Gastrocnemius medialis (tissue), 4 donors: Measurements from ENCODE around the gene NCL. TPM values are rescaled to one million over a fixed set of nuclear protein-coding genes. Genes with fewer than 3 reads are reported as not detected.
A peak's percentile ranks its signal among the peaks of the same experiment; 100 is the strongest.

Experiments
- ATAC-seq, 2 donors: fragments of 150-250 bp; one replicate each; pipeline ENCODE4 v1.9.1; 2016
- DNase-seq, 2 donors: peaks; one replicate each; pipeline ENCODE4 v3.0.0-alpha.2; 2019
- H3K27ac ChIP-seq, 4 donors: fragments of 200-600 bp; sonication (generic); 1 replicate in 1 of 4; 2 replicates in 3 of 4; pipeline ENCODE4 v1.5.1; 2016 to 2018; ENCODE audit warnings: mild to moderate bottlenecking in 2 of 4, moderate library complexity in 1 of 4
- H3K27me3 ChIP-seq, 3 donors: fragments of 200-600 bp; sonication (generic) in 2 of 3; 1 replicate in 1 of 3; 2 replicates in 2 of 3; pipeline versions ENCODE4 v1.5.1 to v1.6.0; 2016 to 2019; ENCODE audit warnings: mild to moderate bottlenecking in 1 of 3, moderate library complexity in 1 of 3
- H3K36me3 ChIP-seq, 2 donors: fragments of 200-600 bp; sonication (generic) in 1 of 2; one replicate each; pipeline ENCODE4 v1.5.1; 2017 to 2018
- H3K4me1 ChIP-seq, 2 donors: fragments of 200-600 bp; sonication (generic) in 1 of 2; one replicate each; pipeline ENCODE4 v1.5.1; 2016 to 2017; ENCODE audit warnings: mild to moderate bottlenecking in 2 of 2
- H3K4me3 ChIP-seq, 4 donors: fragments of 200-600 bp; sonication (generic) in 3 of 4; 1 replicate in 1 of 4; 2 replicates in 3 of 4; pipeline ENCODE4 v1.5.1; 2016 to 2019; ENCODE audit warnings: mild to moderate bottlenecking in 2 of 4
- H3K9me3 ChIP-seq, 3 donors: fragments of 200-600 bp; sonication (generic) in 2 of 3; 1 replicate in 1 of 3; 2 replicates in 2 of 3; pipeline ENCODE4 v1.5.1; 2016 to 2019
- CTCF ChIP-seq, 5 experiments: fragments of 450-650 bp in 3 of 5; fragments of 200-600 bp in 2 of 5; sonication (generic) in 2 of 5; IDR thresholded peaks in 4 of 5; conservative IDR thresholded peaks in 1 of 5; 1 replicate in 4 of 5; 2 replicates in 1 of 5; pipeline ENCODE4 v1.5.1; 2016 to 2019; ENCODE audit warnings: antibody characterized with exemption in 5 of 5, mild to moderate bottlenecking in 3 of 5, moderate library complexity in 3 of 5
- POLR2A ChIP-seq, 2 donors: fragments of 450-650 bp; IDR thresholded peaks; one replicate each; pipeline ENCODE4 v1.6.1; 2017; ENCODE audit warnings: antibody characterized with exemption in 2 of 2, mild to moderate bottlenecking in 2 of 2, moderate library complexity in 2 of 2
- in situ Hi-C, 4 donors: fragments of 200-750 bp; cut with MboI; loops; one replicate each; pipeline versions ENCODE4 v1.15.0 to v1.8.0; 2017; ENCODE audit warnings: low sequenced_read_pairs in 4 of 4
- intact Hi-C: fragments of 100-400 bp; cut with DNase I; formaldehyde crosslinking; loops from one replicate; pipeline ENCODE4 v1.15.1; 2023; ENCODE audit warnings: low total_unique reads
- total RNA-seq, 4 donors: library from RNA; depleted of rRNA; stranded (reverse); fragments of >200 nt; gene quantifications; one replicate each; pipeline versions ENCODE4 v1.1.0 to v1.2.3, GENCODE V29; 2016

NCL gene
- total RNA-seq = 100 to 1,000 TPM in 3 of 4 donors, 10 to 100 TPM in 1; 48.8 to 174 (median 124) TPM

GRCh38 chr2:231463698-231464575 lies at the start of gene NCL:
NCL (minus strand) TSS chr2:231464484; CDS start chr2:231464353, 131 bp downstream.
- in situ Hi-C loops = loop anchor here in 2 of 4 donors (10.0 to 25.0 kb wide), 2 partner anchors 321 to 352 kb away; partner anchors contain the start of genes COPS7B (in 1 of the 2) and PDE6D (in 1 of the 2)
- peaks cover 26 to 31% of the 10 kb centered on the region in 2 donors for H3K4me1 ChIP-seq
- no peaks in the 10 kb centered on the region for H3K9me3 ChIP-seq
- H3K27ac ChIP-seq = peak within 1 kb of the TSS; percentile 94 to 98 (median 96)
- peak within 1 kb of the TSS; percentile 75 to 99 (median 96) for H3K4me3 ChIP-seq
- intact Hi-C loops = loop anchor here (1.0 to 5.0 kb wide), 3 partner anchors 50 to 407 kb away; partner anchors contain the start of genes PDE6D and PSMD1
- H3K36me3 ChIP-seq = peaks cover 14 to 43% of the 10 kb centered on the region in 2 donors
- peak; percentile 90 to 92 for ATAC-seq
- TF ChIP-seq POLR2A (IDR thresholded peaks at IDR 0.05) (peak; percentile 98), CTCF (IDR thresholded peaks at IDR 0.05 in 4 of 5, conservative IDR thresholded peaks at IDR 0.05 in 1 of 5) (no peak)
- DNase-seq = peak; percentile 66 to 81
- no peaks in the 10 kb centered on the region for H3K27me3 ChIP-seq

GRCh38 chr2:231513746-231514224 lies 49.5 kb upstream of the NCL start:
- TF ChIP-seq CTCF (IDR thresholded peaks at IDR 0.05 in 4 of 5, conservative IDR thresholded peaks at IDR 0.05 in 1 of 5) (no peak), POLR2A (IDR thresholded peaks at IDR 0.05) (no peak)
- peaks cover 6 to 21% of the 10 kb centered on the region in 2 donors for H3K4me1 ChIP-seq
- H3K27me3 ChIP-seq = no peaks in the 10 kb centered on the region
- intact Hi-C loops (loop anchor here (1.0 to 2.0 kb wide), 3 partner anchors 49 to 193 kb away; partner anchors contain the start of gene NCL), in situ Hi-C loops (loop anchor here in 1 of 4 donors (10.0 kb wide), 1 partner anchor 91 kb away; no protein-coding TSS in a partner anchor)
- H3K4me3 ChIP-seq = peak overlapping the region; percentile 68 to 97 (median 84)
- H3K36me3 ChIP-seq = no peaks in the 10 kb centered on the region
- no peaks in the 10 kb centered on the region for H3K9me3 ChIP-seq
- no peak for DNase-seq
- ATAC-seq = no peak
- peak overlapping the region; percentile 92 to 99 (median 96) for H3K27ac ChIP-seq

GRCh38 chr2:231512222-231512621 lies 47.9 kb upstream of the NCL start:
- Histone ChIP-seq H3K9me3 (no peaks in the 10 kb centered on the region), H3K36me3 (no peaks in the 10 kb centered on the region), H3K27me3 (no peaks in the 10 kb centered on the region), H3K27ac (peak overlapping the region; percentile 92 to 99 (median 96)), H3K4me1 (peaks cover 6 to 21% of the 10 kb centered on the region in 2 donors), H3K4me3 (no peak overlapping the region)
- DNase-seq (no peak), ATAC-seq (no peak)
- in situ Hi-C loops = loop anchor here in 1 of 4 donors (10.0 kb wide), 1 partner anchor 93 kb away; no protein-coding TSS in a partner anchor
- intact Hi-C loops = no loop called here
- TF ChIP-seq POLR2A (IDR thresholded peaks at IDR 0.05) (no peak), CTCF (IDR thresholded peaks at IDR 0.05 in 4 of 5, conservative IDR thresholded peaks at IDR 0.05 in 1 of 5) (no peak)

- H3K4me1 ChIP-seq = no peaks in the 10 kb centered on the region
These were observed 39.5 kb upstream of the NCL start for GRCh38 chr2:231503766-231504165.

More at GRCh38 chr2:231503766-231504165, 39.5 kb upstream of the NCL start:
- Histone ChIP-seq H3K27me3 (no peaks in the 10 kb centered on the region), H3K4me3 (no peak overlapping the region), H3K27ac (no peak overlapping the region), H3K36me3 (no peaks in the 10 kb centered on the region), H3K9me3 (no peaks in the 10 kb centered on the region)
- in situ Hi-C loops (no loop called here), intact Hi-C loops (no loop called here)
- DNase-seq (no peak), ATAC-seq (no peak)
- TF ChIP-seq CTCF (IDR thresholded peaks at IDR 0.05 in 4 of 5, conservative IDR thresholded peaks at IDR 0.05 in 1 of 5) = no peak
- no peak for TF ChIP-seq POLR2A (IDR thresholded peaks at IDR 0.05)
